ENCODE data around the gene ABLIM2. TPM values are rescaled to one million over a fixed set of nuclear protein-coding genes. Genes with fewer than 3 reads are reported as not detected.

The ABLIM2 gene
- total RNA-seq, 2 experiments from 2014 or later: 0.76 TPM; not detected in 1

- intact Hi-C loops (cut with micrococcal nuclease; ENCODE audit: unreplicated experiment): no loop called here
- Histone ChIP-seq H3K9me3 (ENCODE audit: low read length) (no peaks in the 10 kb centered on the region), H3K9me2 (ENCODE audit: insufficient read depth, low read length) (no peaks in the 10 kb centered on the region), H3K4me3 (ENCODE audit: low read depth, low read length, poor library complexity, severe bottlenecking) (no peak overlapping the region), H3K79me2 (ENCODE audit: insufficient read depth, low read depth, low read length) (no peaks in the 10 kb centered on the region), H4K20me1 (ENCODE audit: insufficient read depth, low read length) (no peaks in the 10 kb centered on the region), H2AFZ (ENCODE audit: low read length) (no peak overlapping the region), H3K27ac (ENCODE audit: low read depth, low read length, poor library complexity, severe bottlenecking) (no peak overlapping the region), H3K4me1 (ENCODE audit: insufficient read depth, low read length, poor library complexity, severe bottlenecking) (no peaks in the 10 kb centered on the region), H3K36me3 (ENCODE audit: insufficient read depth, low read length) (no peaks in the 10 kb centered on the region), H3K4me2 (ENCODE audit: low read length) (no peak overlapping the region)
- TF ChIP-seq EZH2phosphoT487 (IDR thresholded peaks at IDR 0.05; ENCODE audit: borderline replicate concordance, low read depth, low read length) (no peak), CTCF (conservative IDR thresholded peaks at IDR 0.05; ENCODE audit: low read length) (no peak)
- no peak for DNase-seq (ENCODE audit: low spot score)
- no TSS peak for BruUV-seq (replicated peaks)
- ChIA-PET CTCF (ENCODE audit: unreplicated experiment) (no interaction called here), POLR2A (no interaction called here)
Measured at GRCh38 chr4:8061573-8061972, 97.0 kb downstream of the ABLIM2 start.

- H3K9me2 ChIP-seq (ENCODE audit: insufficient read depth, low read length): no peaks in the 10 kb centered on the region
- no peak overlapping the region for H3K4me2 ChIP-seq (ENCODE audit: low read length)
- H3K36me3 ChIP-seq (ENCODE audit: insufficient read depth, low read length): no peaks in the 10 kb centered on the region
- H3K79me2 ChIP-seq (ENCODE audit: insufficient read depth, low read depth, low read length): no peaks in the 10 kb centered on the region
- no peak overlapping the region for H3K4me3 ChIP-seq (ENCODE audit: low read depth, low read length, poor library complexity, severe bottlenecking)
- ChIA-PET POLR2A (no interaction called here), CTCF (ENCODE audit: unreplicated experiment) (no interaction called here)
- no TSS peak for BruUV-seq (replicated peaks)
- no peaks in the 10 kb centered on the region for H3K9me3 ChIP-seq (ENCODE audit: low read length)
- H4K20me1 ChIP-seq (ENCODE audit: insufficient read depth, low read length): no peaks in the 10 kb centered on the region
- TF ChIP-seq CTCF (conservative IDR thresholded peaks at IDR 0.05; ENCODE audit: low read length): no peak
- no peak for TF ChIP-seq EZH2phosphoT487 (IDR thresholded peaks at IDR 0.05; ENCODE audit: borderline replicate concordance, low read depth, low read length)
- no peaks in the 10 kb centered on the region for H3K4me1 ChIP-seq (ENCODE audit: insufficient read depth, low read length, poor library complexity, severe bottlenecking)
- H2AFZ ChIP-seq (ENCODE audit: low read length): no peak overlapping the region
- H3K27ac ChIP-seq (ENCODE audit: low read depth, low read length, poor library complexity, severe bottlenecking): no peak overlapping the region
- intact Hi-C loops (cut with micrococcal nuclease; ENCODE audit: unreplicated experiment): no loop called here
- no peak for DNase-seq (ENCODE audit: low spot score)
Measured at GRCh38 chr4:8061145-8061544, 97.5 kb downstream of the ABLIM2 start.

GRCh38 chr4:8060632-8061031, 98.0 kb downstream of the ABLIM2 start:
- Histone ChIP-seq H3K27ac (ENCODE audit: low read depth, low read length, poor library complexity, severe bottlenecking) (no peak overlapping the region), H3K9me3 (ENCODE audit: low read length) (no peaks in the 10 kb centered on the region), H3K4me2 (ENCODE audit: low read length) (no peak overlapping the region), H3K36me3 (ENCODE audit: insufficient read depth, low read length) (no peaks in the 10 kb centered on the region), H3K4me1 (ENCODE audit: insufficient read depth, low read length, poor library complexity, severe bottlenecking) (no peaks in the 10 kb centered on the region), H3K79me2 (ENCODE audit: insufficient read depth, low read depth, low read length) (no peaks in the 10 kb centered on the region), H4K20me1 (ENCODE audit: insufficient read depth, low read length) (no peaks in the 10 kb centered on the region), H3K9me2 (ENCODE audit: insufficient read depth, low read length) (no peaks in the 10 kb centered on the region), H2AFZ (ENCODE audit: low read length) (no peak overlapping the region), H3K4me3 (ENCODE audit: low read depth, low read length, poor library complexity, severe bottlenecking) (no peak overlapping the region)
- no peak for DNase-seq (ENCODE audit: low spot score)
- TF ChIP-seq CTCF (conservative IDR thresholded peaks at IDR 0.05; ENCODE audit: low read length) (no peak), EZH2phosphoT487 (IDR thresholded peaks at IDR 0.05; ENCODE audit: borderline replicate concordance, low read depth, low read length) (no peak)
- BruUV-seq (replicated peaks): no TSS peak
- ChIA-PET POLR2A (interaction anchor here (0.5 to 0.7 kb wide), 2 partner anchors 87 to 391 kb away, joined by 3 read pairs; no protein-coding TSS in a partner anchor), CTCF (ENCODE audit: unreplicated experiment) (no interaction called here)
- intact Hi-C loops (cut with micrococcal nuclease; ENCODE audit: unreplicated experiment): no loop called here
